PFSK-1 (cell line): ENCODE data around the gene SGPP1.

Experiments used
- FOXP2 ChIP-seq: optimal IDR thresholded peaks from 2 replicates; pipeline ENCODE3; 2011; ENCODE audit warnings: borderline replicate concordance, control low read depth, inconsistent platforms; ENCODE audit not compliant: insufficient read depth; ENCODE audit errors: extremely low read length, extremely low read depth
- POLR2AphosphoS5 ChIP-seq: IDR thresholded peaks from 2 replicates; pipeline ENCODE4 v1.6.1; 2012; ENCODE audit warnings: low read depth, mild to moderate bottlenecking, control low read depth, low read length, moderate library complexity
- REST ChIP-seq, 2 experiments: IDR thresholded peaks; 2 replicates each; pipeline versions ENCODE4 v1.6.1 to v1.8.0; 2011 to 2012; ENCODE audit warnings: low read depth in 2 of 2, low read length in 2 of 2, control low read depth in 1 of 2, inconsistent platforms in 1 of 2, mild to moderate bottlenecking in 1 of 2, moderate library complexity in 1 of 2; ENCODE audit not compliant: insufficient read depth in 1 of 2
- SIN3A ChIP-seq: IDR thresholded peaks from 2 replicates; pipeline ENCODE4 v1.6.1; 2012; ENCODE audit warnings: mild to moderate bottlenecking, low read length, moderate library complexity, borderline replicate concordance; ENCODE audit not compliant: insufficient read depth
- TAF1 ChIP-seq: IDR thresholded peaks from 2 replicates; pipeline ENCODE4 v1.6.1; 2012; ENCODE audit warnings: low read length, control low read depth, borderline replicate concordance; ENCODE audit not compliant: insufficient read depth

DNA sequence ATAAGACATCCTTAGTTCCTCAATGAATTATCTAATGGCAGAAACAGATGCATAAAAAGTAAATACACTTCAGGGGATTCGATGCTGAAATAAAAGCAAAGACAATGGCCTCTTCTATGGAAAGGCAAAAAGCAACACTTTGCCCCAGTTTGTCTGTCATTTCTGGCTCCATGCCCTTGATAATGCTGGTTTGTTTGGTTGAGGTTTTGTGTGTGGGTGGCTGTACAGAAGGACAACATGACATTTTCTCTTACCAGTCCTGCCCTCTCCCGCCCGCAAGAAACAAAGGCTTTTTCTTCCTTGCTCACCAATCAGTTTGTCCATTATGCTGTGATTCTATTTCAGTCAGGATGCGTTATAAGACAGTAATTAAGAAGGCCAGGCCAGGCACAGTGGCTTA, 68.1 kb downstream of the SGPP1 start:
- TF ChIP-seq SIN3A (no peak), FOXP2 (no peak), POLR2AphosphoS5 (no peak), REST (IDR thresholded peaks at IDR 0.05; ENCODE audit: insufficient read depth in 1 of 2, low read depth in 2 of 2, low read length in 2 of 2) (no peak), TAF1 (no peak)
